ENCODE data around the gene DMRT1.

DMRT1 gene

DNA sequence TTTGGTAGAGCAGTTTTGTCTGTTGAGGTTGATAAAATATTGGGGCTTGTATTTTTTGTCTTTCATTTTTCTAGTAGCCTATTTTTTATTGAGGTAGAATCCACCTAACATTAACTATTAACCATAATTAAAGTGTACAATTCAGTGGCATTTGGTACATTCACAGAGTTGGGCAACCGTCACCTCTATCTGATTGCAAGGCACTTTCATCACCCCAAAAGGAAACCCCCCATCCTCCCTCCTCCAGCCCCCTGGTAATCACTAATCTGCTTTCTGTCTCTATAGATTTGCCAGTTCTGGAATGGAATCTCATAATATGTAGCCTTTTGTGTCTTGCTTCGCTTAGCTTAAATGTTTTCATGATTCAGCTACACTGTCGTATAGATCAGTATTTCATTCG lies 79.4 kb downstream of the DMRT1 start:
- H4K91ac ChIP-seq (ENCODE audit: low read length): no peak overlapping the region
- no peak overlapping the region for H3K14ac ChIP-seq (ENCODE audit: low read length in 2 of 2)
- no peaks in the 10 kb centered on the region for H3K4me1 ChIP-seq (ENCODE audit: control insufficient read depth, insufficient read depth, low read depth, low read length)
- no peak for DNase-seq
- H2AFZ ChIP-seq (ENCODE audit: low read depth, low read length): no peak overlapping the region
- H2BK12ac ChIP-seq (ENCODE audit: low read length in 2 of 2): no peak overlapping the region
- no peak overlapping the region for H2BK15ac ChIP-seq (ENCODE audit: low read depth, poor library complexity, severe bottlenecking)
- H2AK5ac ChIP-seq (ENCODE audit: low read length, severe bottlenecking): no peak overlapping the region
- H3K9ac ChIP-seq (ENCODE audit: low read length): no peak overlapping the region
- no peak overlapping the region for H2BK5ac ChIP-seq (ENCODE audit: low read depth, low read length, poor library complexity, severe bottlenecking)
- H3K4me2 ChIP-seq (ENCODE audit: low read length, poor library complexity, severe bottlenecking): no peak overlapping the region
- H3K9me3 ChIP-seq (ENCODE audit: control insufficient read depth, low read length): no peaks in the 10 kb centered on the region
- no peak overlapping the region for H3K23ac ChIP-seq (ENCODE audit: low read length in 2 of 2)
- H4K8ac ChIP-seq (ENCODE audit: low read length): no peak overlapping the region
- H3K18ac ChIP-seq (ENCODE audit: low read depth in 1 of 2, low read length in 2 of 2): no peak overlapping the region
- peaks cover 0 to 17% of the 10 kb centered on the region in 2 experiments for H3K27me3 ChIP-seq (ENCODE audit: control insufficient read depth in 1 of 2, insufficient read depth in 1 of 2, low read length in 2 of 2)
- no peak overlapping the region for H3K27ac ChIP-seq (ENCODE audit: low read length, poor library complexity, severe bottlenecking)
- 47% methylated on average over 3 of the region's 4 CpGs for WGBS
- H2BK120ac ChIP-seq (ENCODE audit: low read depth, low read length): no peak overlapping the region
- H3K4me3 ChIP-seq (ENCODE audit: insufficient read depth in 1 of 2, low read depth in 1 of 2, low read length in 2 of 2): no peak overlapping the region
- no peaks in the 10 kb centered on the region for H3K79me1 ChIP-seq (replicated peaks; ENCODE audit: low read length, poor library complexity, severe bottlenecking)
- no peak overlapping the region for H3K4ac ChIP-seq (ENCODE audit: low read depth in 1 of 2, low read length in 2 of 2)
- no peaks in the 10 kb centered on the region for H3K36me3 ChIP-seq (ENCODE audit: control insufficient read depth in 1 of 2, insufficient read depth in 2 of 2, low read depth in 1 of 2, low read length in 2 of 2)

DNA sequence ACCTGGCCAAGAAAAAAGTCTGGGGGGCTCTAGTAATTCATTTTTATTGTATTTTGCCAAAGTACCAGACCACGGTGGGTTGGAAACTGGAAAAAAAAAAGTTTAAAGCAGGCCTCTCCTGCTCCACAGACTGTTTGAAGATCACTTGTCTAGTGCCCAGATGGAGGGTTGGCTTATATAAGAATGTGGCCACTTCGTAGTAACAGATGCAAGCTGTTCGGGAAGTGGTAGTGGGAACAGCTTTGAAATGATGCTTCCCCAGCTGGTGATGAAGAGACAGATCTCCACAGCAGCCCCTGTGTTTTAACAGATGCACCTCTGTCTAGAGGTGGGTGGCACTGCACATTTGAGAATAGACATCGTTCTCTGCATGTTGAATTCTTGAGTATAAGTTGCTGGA lies 80.7 kb downstream of the DMRT1 start:
- H2BK120ac ChIP-seq (ENCODE audit: low read depth, low read length): no peak overlapping the region
- no peak overlapping the region for H3K18ac ChIP-seq (ENCODE audit: low read depth in 1 of 2, low read length in 2 of 2)
- no peak overlapping the region for H3K14ac ChIP-seq (ENCODE audit: low read length in 2 of 2)
- WGBS: 79% methylated on average over 4 of the region's 4 CpGs
- no peaks in the 10 kb centered on the region for H3K4me1 ChIP-seq (ENCODE audit: control insufficient read depth, insufficient read depth, low read depth, low read length)
- no peak overlapping the region for H3K4ac ChIP-seq (ENCODE audit: low read depth in 1 of 2, low read length in 2 of 2)
- H3K9ac ChIP-seq (ENCODE audit: low read length): no peak overlapping the region
- no peak overlapping the region for H3K4me2 ChIP-seq (ENCODE audit: low read length, poor library complexity, severe bottlenecking)
- H4K91ac ChIP-seq (ENCODE audit: low read length): no peak overlapping the region
- no peaks in the 10 kb centered on the region for H3K36me3 ChIP-seq (ENCODE audit: control insufficient read depth in 1 of 2, insufficient read depth in 2 of 2, low read depth in 1 of 2, low read length in 2 of 2)
- H2AFZ ChIP-seq (ENCODE audit: low read depth, low read length): no peak overlapping the region
- no peak overlapping the region for H2AK5ac ChIP-seq (ENCODE audit: low read length, severe bottlenecking)
- H4K8ac ChIP-seq (ENCODE audit: low read length): no peak overlapping the region
- no peak overlapping the region for H3K27ac ChIP-seq (ENCODE audit: low read length, poor library complexity, severe bottlenecking)
- no peak for DNase-seq
- H3K9me3 ChIP-seq (ENCODE audit: control insufficient read depth, low read length): no peaks in the 10 kb centered on the region
- H2BK5ac ChIP-seq (ENCODE audit: low read depth, low read length, poor library complexity, severe bottlenecking): no peak overlapping the region
- H2BK15ac ChIP-seq (ENCODE audit: low read depth, poor library complexity, severe bottlenecking): no peak overlapping the region
- no peak overlapping the region for H2BK12ac ChIP-seq (ENCODE audit: low read length in 2 of 2)
- H3K4me3 ChIP-seq (ENCODE audit: insufficient read depth in 1 of 2, low read depth in 1 of 2, low read length in 2 of 2): no peak overlapping the region
- H3K79me1 ChIP-seq (replicated peaks; ENCODE audit: low read length, poor library complexity, severe bottlenecking): no peaks in the 10 kb centered on the region
- no peak overlapping the region for H3K23ac ChIP-seq (ENCODE audit: low read length in 2 of 2)
- peaks cover 0 to 23% of the 10 kb centered on the region in 2 experiments for H3K27me3 ChIP-seq (ENCODE audit: control insufficient read depth in 1 of 2, insufficient read depth in 1 of 2, low read length in 2 of 2)

DNA sequence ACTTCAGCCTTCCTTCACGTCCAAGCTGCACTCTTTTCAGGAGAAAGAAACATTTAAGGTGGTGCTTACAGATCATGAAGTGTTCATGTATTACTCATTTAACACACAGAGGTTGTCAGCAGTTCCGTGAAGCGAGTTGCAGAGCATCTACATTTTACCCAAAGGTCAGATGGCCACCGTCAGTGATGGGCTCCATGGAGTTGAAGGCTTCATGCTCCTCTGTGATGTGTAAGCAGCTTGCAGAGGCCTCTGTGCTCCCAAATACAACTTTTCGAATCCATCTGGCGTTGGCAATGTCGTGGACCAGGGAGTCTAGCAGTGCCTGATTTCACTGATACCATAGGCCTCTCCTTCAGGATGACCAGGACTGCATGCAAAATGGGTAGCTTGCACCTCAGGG lies 81.2 kb downstream of the DMRT1 start:
- DNase-seq: no peak
- H2BK12ac ChIP-seq (ENCODE audit: low read length in 2 of 2): no peak overlapping the region
- H3K9ac ChIP-seq (ENCODE audit: low read length): no peak overlapping the region
- no peaks in the 10 kb centered on the region for H3K9me3 ChIP-seq (ENCODE audit: control insufficient read depth, low read length)
- no peak overlapping the region for H3K18ac ChIP-seq (ENCODE audit: low read depth in 1 of 2, low read length in 2 of 2)
- no peak overlapping the region for H4K8ac ChIP-seq (ENCODE audit: low read length)
- H3K4me3 ChIP-seq (ENCODE audit: insufficient read depth in 1 of 2, low read depth in 1 of 2, low read length in 2 of 2): no peak overlapping the region
- 73% methylated on average over 7 of the region's 7 CpGs for WGBS
- no peak overlapping the region for H3K14ac ChIP-seq (ENCODE audit: low read length in 2 of 2)
- H2AFZ ChIP-seq (ENCODE audit: low read depth, low read length): no peak overlapping the region
- H4K91ac ChIP-seq (ENCODE audit: low read length): no peak overlapping the region
- no peak overlapping the region for H3K23ac ChIP-seq (ENCODE audit: low read length in 2 of 2)
- H2BK15ac ChIP-seq (ENCODE audit: low read depth, poor library complexity, severe bottlenecking): no peak overlapping the region
- no peak overlapping the region for H3K27ac ChIP-seq (ENCODE audit: low read length, poor library complexity, severe bottlenecking)
- H3K4me1 ChIP-seq (ENCODE audit: control insufficient read depth, insufficient read depth, low read depth, low read length): no peaks in the 10 kb centered on the region
- H3K4ac ChIP-seq (ENCODE audit: low read depth in 1 of 2, low read length in 2 of 2): no peak overlapping the region
- H2BK120ac ChIP-seq (ENCODE audit: low read depth, low read length): no peak overlapping the region
- no peaks in the 10 kb centered on the region for H3K36me3 ChIP-seq (ENCODE audit: control insufficient read depth in 1 of 2, insufficient read depth in 2 of 2, low read depth in 1 of 2, low read length in 2 of 2)
- peaks cover 0 to 29% of the 10 kb centered on the region in 2 experiments for H3K27me3 ChIP-seq (ENCODE audit: control insufficient read depth in 1 of 2, insufficient read depth in 1 of 2, low read length in 2 of 2)
- no peak overlapping the region for H2AK5ac ChIP-seq (ENCODE audit: low read length, severe bottlenecking)
- no peak overlapping the region for H2BK5ac ChIP-seq (ENCODE audit: low read depth, low read length, poor library complexity, severe bottlenecking)
- H3K79me1 ChIP-seq (replicated peaks; ENCODE audit: low read length, poor library complexity, severe bottlenecking): no peaks in the 10 kb centered on the region
- H3K4me2 ChIP-seq (ENCODE audit: low read length, poor library complexity, severe bottlenecking): no peak overlapping the region

DNA sequence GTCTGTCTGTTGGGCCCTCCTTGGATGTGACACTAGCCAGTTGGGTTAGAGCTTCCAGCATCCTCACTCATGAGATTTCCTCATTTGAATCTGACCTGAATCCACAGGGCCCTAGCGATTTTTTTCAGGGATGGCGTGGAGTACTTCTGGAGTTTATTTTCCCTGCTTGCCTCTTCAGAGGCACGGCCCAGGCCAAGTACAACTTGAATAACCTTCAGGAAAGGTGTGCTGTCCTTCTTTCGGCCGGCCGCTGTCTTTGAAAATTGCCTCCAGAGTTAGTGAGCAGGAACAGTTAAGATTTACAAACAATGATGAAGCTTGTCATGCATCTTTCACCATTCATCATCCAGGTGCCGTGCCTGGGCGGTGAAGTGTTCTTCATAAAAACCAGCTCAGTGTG lies 85.5 kb downstream of the DMRT1 start:
- Histone ChIP-seq H2AK5ac (ENCODE audit: low read length, severe bottlenecking) (no peak overlapping the region), H3K27ac (ENCODE audit: low read length, poor library complexity, severe bottlenecking) (no peak overlapping the region), H3K23ac (ENCODE audit: low read length in 2 of 2) (no peak overlapping the region), H3K79me1 (replicated peaks; ENCODE audit: low read length, poor library complexity, severe bottlenecking) (no peaks in the 10 kb centered on the region), H2AFZ (ENCODE audit: low read depth, low read length) (no peak overlapping the region), H2BK15ac (ENCODE audit: low read depth, poor library complexity, severe bottlenecking) (no peak overlapping the region), H3K4me1 (ENCODE audit: control insufficient read depth, insufficient read depth, low read depth, low read length) (no peaks in the 10 kb centered on the region), H3K9me3 (ENCODE audit: control insufficient read depth, low read length) (no peaks in the 10 kb centered on the region), H2BK5ac (ENCODE audit: low read depth, low read length, poor library complexity, severe bottlenecking) (no peak overlapping the region), H3K18ac (ENCODE audit: low read depth in 1 of 2, low read length in 2 of 2) (no peak overlapping the region), H4K91ac (ENCODE audit: low read length) (no peak overlapping the region), H3K9ac (ENCODE audit: low read length) (no peak overlapping the region), H3K4ac (ENCODE audit: low read depth in 1 of 2, low read length in 2 of 2) (no peak overlapping the region), H3K14ac (ENCODE audit: low read length in 2 of 2) (no peak overlapping the region), H3K4me2 (ENCODE audit: low read length, poor library complexity, severe bottlenecking) (no peak overlapping the region), H3K27me3 (ENCODE audit: control insufficient read depth in 1 of 2, insufficient read depth in 1 of 2, low read length in 2 of 2) (peaks cover 0 to 27% of the 10 kb centered on the region in 2 experiments), H4K8ac (ENCODE audit: low read length) (no peak overlapping the region), H3K36me3 (ENCODE audit: control insufficient read depth in 1 of 2, insufficient read depth in 2 of 2, low read depth in 1 of 2, low read length in 2 of 2) (no peaks in the 10 kb centered on the region), H2BK120ac (ENCODE audit: low read depth, low read length) (no peak overlapping the region), H2BK12ac (ENCODE audit: low read length in 2 of 2) (no peak overlapping the region), H3K4me3 (ENCODE audit: insufficient read depth in 1 of 2, low read depth in 1 of 2, low read length in 2 of 2) (no peak overlapping the region)
- WGBS: 87% methylated on average over 8 of the region's 8 CpGs
- no peak for DNase-seq
